Measurements from ENCODE around the gene VAV1. TPM values are rescaled to one million over a fixed set of nuclear protein-coding genes. Genes with fewer than 3 reads are reported as not detected.

Gene VAV1
- total and polyA plus RNA-seq, 9 donors: 0.71 to 5.0 (median 2.0) TPM

- WGBS, 3 donors: 70 to 74% (median 70%) methylated on average over 10 of the region's 10 CpGs
- Histone ChIP-seq H3K27ac (no peak overlapping the region), H3K9me3 (peaks cover 0 to 3% of the 10 kb centered on the region in 2 donors), H3K36me3 (no peaks in the 10 kb centered on the region), H3K4me1 (ENCODE audit: insufficient read depth) (no peaks in the 10 kb centered on the region), H3K27me3 (no peaks in the 10 kb centered on the region), H3K4me3 (no peak overlapping the region)
- intact Hi-C loops (cut with DNase I): no loop called here
- DNase-seq: no peak
- TF ChIP-seq EP300 (IDR thresholded peaks at IDR 0.05) (no peak), POLR2A (IDR thresholded peaks at IDR 0.05) (no peak), CTCF (IDR thresholded peaks at IDR 0.05) (no peak)
These were observed 101.4 kb downstream of the VAV1 start for GRCh38 chr19:6873708-6874431.

GRCh38 chr19:6875218-6875617 is 102.7 kb downstream of the VAV1 start:
- no peaks in the 10 kb centered on the region for H3K36me3 ChIP-seq
- no peak overlapping the region for H3K27ac ChIP-seq
- H3K27me3 ChIP-seq: no peaks in the 10 kb centered on the region
- no peaks in the 10 kb centered on the region for H3K4me1 ChIP-seq (ENCODE audit: insufficient read depth)
- no peak for DNase-seq
- TF ChIP-seq EP300 (IDR thresholded peaks at IDR 0.05) (no peak), CTCF (IDR thresholded peaks at IDR 0.05) (no peak), POLR2A (IDR thresholded peaks at IDR 0.05) (no peak)
- intact Hi-C loops (cut with DNase I): no loop called here
- 75 to 81% (median 79%) methylated on average over 2 of the region's 2 CpGs for WGBS, 3 donors
- H3K4me3 ChIP-seq: no peak overlapping the region
- peaks cover 0 to 3% of the 10 kb centered on the region in 2 donors for H3K9me3 ChIP-seq

- Histone ChIP-seq H3K27me3 (no peaks in the 10 kb centered on the region), H3K4me3 (no peak overlapping the region), H3K27ac (no peak overlapping the region), H3K9me3 (peaks cover 0 to 3% of the 10 kb centered on the region in 2 donors), H3K36me3 (no peaks in the 10 kb centered on the region), H3K4me1 (ENCODE audit: insufficient read depth) (no peaks in the 10 kb centered on the region)
- WGBS, 3 donors: 72 to 82% (median 80%) methylated on average over 7 of the region's 7 CpGs
- intact Hi-C loops (cut with DNase I): no loop called here
- no peak for DNase-seq
- TF ChIP-seq CTCF (IDR thresholded peaks at IDR 0.05) (no peak), POLR2A (IDR thresholded peaks at IDR 0.05) (no peak), EP300 (IDR thresholded peaks at IDR 0.05) (no peak)
These were observed 104.2 kb downstream of the VAV1 start for GRCh38 chr19:6876748-6877147.

GRCh38 chr19:6877766-6878165 is 105.3 kb downstream of the VAV1 start:
- no peak for DNase-seq
- no peak for TF ChIP-seq CTCF (IDR thresholded peaks at IDR 0.05)
- TF ChIP-seq EP300 (IDR thresholded peaks at IDR 0.05): no peak
- TF ChIP-seq POLR2A (IDR thresholded peaks at IDR 0.05): no peak
- 76 to 85% (median 81%) methylated on average over 4 of the region's 4 CpGs for WGBS, 3 donors
- Histone ChIP-seq H3K4me3 (no peak overlapping the region), H3K4me1 (ENCODE audit: insufficient read depth) (no peaks in the 10 kb centered on the region), H3K27ac (no peak overlapping the region), H3K9me3 (peaks cover 0 to 3% of the 10 kb centered on the region in 2 donors), H3K27me3 (no peaks in the 10 kb centered on the region), H3K36me3 (no peaks in the 10 kb centered on the region)
- intact Hi-C loops (cut with DNase I): no loop called here

Data from ovary (tissue), 9 donors.